DND-41 (cell line): ENCODE measurements around the gene VSIG10L2.

ENCODE experiments used
- ATAC-seq: fragments of 200-7000 bp; cut with Tn5 transposase; 3 replicates; pipeline ENCODE4 v1.9.1; 2021; ENCODE audit warnings: low read depth; ENCODE audit not compliant: insufficient read depth
- DNase-seq: peaks from one replicate; pipeline ENCODE4 v3.0.0-alpha.2; 2020
- H2AFZ ChIP-seq: 2 replicates; pipeline ENCODE4 v1.6.0; 2012; ENCODE audit warnings: low read depth, low read length
- H3K27ac ChIP-seq: 2 replicates; pipeline ENCODE4 v1.5.1; 2012; ENCODE audit warnings: low read length, inconsistent platforms
- H3K27me3 ChIP-seq: fragments of 200-600 bp; sonication (generic); 2 replicates; pipeline ENCODE4 v1.6.0; 2012; ENCODE audit warnings: low read length, mild to moderate bottlenecking, inconsistent platforms; ENCODE audit not compliant: insufficient read depth, poor library complexity
- H3K36me3 ChIP-seq: 2 replicates; pipeline ENCODE4 v1.5.1; 2012; ENCODE audit warnings: low read length, inconsistent platforms; ENCODE audit not compliant: insufficient read depth
- H3K4me1 ChIP-seq: 2 replicates; pipeline ENCODE4 v1.5.1; 2012; ENCODE audit warnings: mild to moderate bottlenecking, low read length; ENCODE audit not compliant: insufficient read depth
- H3K4me2 ChIP-seq: 2 replicates; pipeline ENCODE4 v1.6.0; 2012; ENCODE audit warnings: mild to moderate bottlenecking, moderate library complexity, low read length, inconsistent platforms; ENCODE audit not compliant: insufficient read depth
- H3K4me3 ChIP-seq, 2 experiments: fragments of 200-600 bp in 1 of 2; shearing (Covaris generic) in 1 of 2; 2 replicates each; pipeline ENCODE4 v1.5.1; 2012 to 2016; ENCODE audit warnings: inconsistent platforms in 2 of 2, low read length in 2 of 2, mild to moderate bottlenecking in 2 of 2, low read depth in 1 of 2, moderate library complexity in 1 of 2
- H3K79me2 ChIP-seq: 2 replicates; pipeline ENCODE4 v1.6.0; 2012; ENCODE audit warnings: low read length, inconsistent platforms; ENCODE audit not compliant: insufficient read depth
- H3K9ac ChIP-seq: 2 replicates; pipeline ENCODE4 v1.6.0; 2012; ENCODE audit warnings: low read depth, mild to moderate bottlenecking, inconsistent platforms, low read length, moderate library complexity
- H3K9me3 ChIP-seq: 2 replicates; pipeline ENCODE4 v1.5.1; 2012; ENCODE audit warnings: low read length, moderate library complexity, mild to moderate bottlenecking, inconsistent platforms; ENCODE audit not compliant: insufficient read depth, severe bottlenecking
- H4K20me1 ChIP-seq: 2 replicates; pipeline ENCODE4 v1.6.0; 2012; ENCODE audit warnings: low read length; ENCODE audit not compliant: insufficient read depth
- EZH2 ChIP-seq: IDR thresholded peaks from 3 replicates; pipeline ENCODE4 v1.6.1; 2012; ENCODE audit warnings: borderline replicate concordance, low read depth, mild to moderate bottlenecking, moderate library complexity, low read length, inconsistent platforms; ENCODE audit not compliant: severe bottlenecking
- TF ChIP-seq, protein P1 (sequence below): IDR thresholded peaks from 2 replicates; pipeline ENCODE4 v1.5.1; 2012; ENCODE audit warnings: borderline replicate concordance, low read length, moderate library complexity, mild to moderate bottlenecking; ENCODE audit not compliant: poor library complexity, severe bottlenecking; ENCODE audit errors: extremely low read depth

Gene VSIG10L2

DNA sequence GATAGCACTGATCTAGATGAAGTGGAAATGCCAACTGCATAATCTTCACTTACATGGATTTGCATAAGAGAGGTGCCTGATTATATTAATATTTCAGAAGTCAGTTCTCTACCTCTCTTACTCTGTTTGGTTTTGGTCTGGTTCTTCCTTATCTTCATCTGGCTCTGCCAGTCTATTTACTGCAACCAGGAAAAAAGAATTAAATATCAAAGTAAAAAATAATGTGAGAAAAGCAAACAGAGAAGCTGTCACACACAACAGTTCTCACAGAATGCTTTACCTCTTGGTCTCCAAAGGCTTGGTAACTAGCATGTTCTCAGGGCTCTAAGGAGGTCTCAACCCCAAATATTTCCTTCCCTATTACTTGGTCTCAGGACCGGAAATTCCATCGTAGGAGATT lies 6.7 kb downstream of the VSIG10L2 start:
- ATAC-seq, result no peak
- no peaks in the 10 kb centered on the region for H3K79me2 ChIP-seq
- H2AFZ ChIP-seq, result no peak overlapping the region
- TF ChIP-seq, protein P1, sequence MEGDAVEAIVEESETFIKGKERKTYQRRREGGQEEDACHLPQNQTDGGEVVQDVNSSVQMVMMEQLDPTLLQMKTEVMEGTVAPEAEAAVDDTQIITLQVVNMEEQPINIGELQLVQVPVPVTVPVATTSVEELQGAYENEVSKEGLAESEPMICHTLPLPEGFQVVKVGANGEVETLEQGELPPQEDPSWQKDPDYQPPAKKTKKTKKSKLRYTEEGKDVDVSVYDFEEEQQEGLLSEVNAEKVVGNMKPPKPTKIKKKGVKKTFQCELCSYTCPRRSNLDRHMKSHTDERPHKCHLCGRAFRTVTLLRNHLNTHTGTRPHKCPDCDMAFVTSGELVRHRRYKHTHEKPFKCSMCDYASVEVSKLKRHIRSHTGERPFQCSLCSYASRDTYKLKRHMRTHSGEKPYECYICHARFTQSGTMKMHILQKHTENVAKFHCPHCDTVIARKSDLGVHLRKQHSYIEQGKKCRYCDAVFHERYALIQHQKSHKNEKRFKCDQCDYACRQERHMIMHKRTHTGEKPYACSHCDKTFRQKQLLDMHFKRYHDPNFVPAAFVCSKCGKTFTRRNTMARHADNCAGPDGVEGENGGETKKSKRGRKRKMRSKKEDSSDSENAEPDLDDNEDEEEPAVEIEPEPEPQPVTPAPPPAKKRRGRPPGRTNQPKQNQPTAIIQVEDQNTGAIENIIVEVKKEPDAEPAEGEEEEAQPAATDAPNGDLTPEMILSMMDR, result no peak
- TF ChIP-seq EZH2, result no peak
- H3K4me3 ChIP-seq, result no peak overlapping the region
- no peaks in the 10 kb centered on the region; the same call in 1 of the 2 replicates for H3K4me1 ChIP-seq
- DNase-seq, result no peak
- no peaks in the 10 kb centered on the region for H3K27me3 ChIP-seq
- no peaks in the 10 kb centered on the region for H4K20me1 ChIP-seq
- no peak overlapping the region for H3K9ac ChIP-seq
- no peak overlapping the region for H3K4me2 ChIP-seq
- H3K36me3 ChIP-seq, result no peaks in the 10 kb centered on the region
- H3K27ac ChIP-seq, result no peak overlapping the region
- H3K9me3 ChIP-seq, result no peaks in the 10 kb centered on the region

DNA sequence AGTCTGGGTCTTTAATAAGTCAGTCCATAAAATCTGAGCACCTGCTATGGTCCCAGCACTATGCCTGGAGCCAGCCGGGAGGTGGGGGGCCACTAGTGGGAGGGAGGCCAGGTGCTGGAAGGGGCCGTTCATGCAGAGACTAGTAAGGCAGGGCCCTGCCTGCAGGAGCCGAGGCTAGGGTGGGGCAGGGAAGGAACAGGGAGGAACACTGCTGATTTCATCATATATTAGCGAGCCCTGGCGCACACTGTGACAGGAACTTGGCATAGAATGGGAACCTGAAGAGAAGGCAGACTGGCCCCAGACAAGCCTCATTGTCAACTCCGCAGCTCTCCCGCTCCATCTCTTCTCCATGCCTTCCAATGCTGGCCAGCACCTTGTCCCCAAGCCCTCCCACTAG lies 7.1 kb downstream of the VSIG10L2 start:
- no peaks in the 10 kb centered on the region for H3K9me3 ChIP-seq
- no peak for DNase-seq
- H3K4me1 ChIP-seq, result no peaks in the 10 kb centered on the region
- H3K4me2 ChIP-seq, result no peak overlapping the region
- no peaks in the 10 kb centered on the region for H3K36me3 ChIP-seq
- H3K27me3 ChIP-seq, result no peaks in the 10 kb centered on the region
- H3K27ac ChIP-seq, result no peak overlapping the region
- H3K9ac ChIP-seq, result no peak overlapping the region
- no peak overlapping the region for H2AFZ ChIP-seq
- no peak overlapping the region for H3K4me3 ChIP-seq
- no peaks in the 10 kb centered on the region for H3K79me2 ChIP-seq
- TF ChIP-seq, protein P1, result no peak
- ATAC-seq, result no peak
- H4K20me1 ChIP-seq, result no peaks in the 10 kb centered on the region

DNA sequence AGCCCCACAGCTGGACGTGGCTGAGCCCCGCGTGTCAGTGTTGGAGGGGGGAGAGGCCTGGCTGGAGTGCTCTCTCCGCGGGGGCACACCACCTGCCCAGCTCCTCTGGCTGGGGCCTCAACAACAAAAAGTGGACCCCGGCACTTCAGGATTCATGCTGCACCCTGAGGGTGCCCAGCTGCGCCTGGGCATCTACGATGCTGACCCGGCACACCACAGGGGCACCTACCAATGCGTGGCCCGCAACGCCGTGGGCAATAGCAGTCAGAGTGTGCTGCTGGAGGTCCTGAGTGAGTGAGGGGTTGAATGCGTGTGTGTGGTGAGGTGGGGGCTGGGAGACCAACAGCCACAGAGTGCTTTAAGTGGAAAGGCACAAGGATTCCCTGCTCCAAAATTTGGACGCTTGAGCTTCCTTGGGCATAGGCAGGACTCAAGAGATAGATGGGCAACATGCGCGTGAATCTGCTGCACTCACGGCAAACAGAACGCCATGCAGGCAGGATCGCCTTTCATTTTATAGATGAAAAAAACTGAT lies 7.6 kb downstream of the VSIG10L2 start:
- Histone ChIP-seq H3K27ac (no peak overlapping the region), H3K9me3 (no peaks in the 10 kb centered on the region), H3K36me3 (no peaks in the 10 kb centered on the region), H2AFZ (no peak overlapping the region), H3K27me3 (no peaks in the 10 kb centered on the region), H3K79me2 (no peaks in the 10 kb centered on the region), H4K20me1 (no peaks in the 10 kb centered on the region), H3K4me1 (no peaks in the 10 kb centered on the region), H3K4me3 (no peak overlapping the region), H3K9ac (no peak overlapping the region), H3K4me2 (no peak overlapping the region)
- ATAC-seq (no peak), DNase-seq (no peak)
- TF ChIP-seq, protein P1, result no peak
- no peak for TF ChIP-seq EZH2
